Vagina (tissue), 2 donors: Measurements from ENCODE around the gene P3H2. TPM values are rescaled to one million over a fixed set of nuclear protein-coding genes. Genes with fewer than 3 reads are reported as not detected.

Experiments used
- DNase-seq, 2 donors: peaks; one replicate each; pipeline ENCODE4 v3.0.0-alpha.2; 2017; ENCODE audit errors: extremely low spot score in 2 of 2
- H3K27ac ChIP-seq: fragments of 200-600 bp; sonication (generic); one replicate; pipeline ENCODE4 v1.5.1; 2019
- H3K27me3 ChIP-seq: fragments of 200-600 bp; sonication (generic); one replicate; pipeline ENCODE4 v1.5.1; 2019
- H3K36me3 ChIP-seq, 2 donors: fragments of 200-600 bp; sonication (generic); one replicate each; pipeline ENCODE4 v1.5.1; 2017 to 2019
- H3K4me1 ChIP-seq: fragments of 200-600 bp; sonication (generic); one replicate; pipeline ENCODE4 v1.5.1; 2019
- H3K4me3 ChIP-seq, 2 donors: fragments of 200-600 bp; sonication (generic); 1 replicate in 1 of 2; 2 replicates in 1 of 2; pipeline ENCODE4 v1.5.1; 2016 to 2019
- H3K9me3 ChIP-seq: fragments of 200-600 bp; sonication (generic); one replicate; pipeline ENCODE4 v1.5.1; 2019
- CTCF ChIP-seq, 3 experiments: fragments of 450-650 bp in 2 of 3; fragments of 200-600 bp in 1 of 3; sonication (generic) in 1 of 3; IDR thresholded peaks; one replicate each; pipeline ENCODE4 v1.5.1; 2017 to 2019; ENCODE audit warnings: antibody characterized with exemption in 3 of 3, mild to moderate bottlenecking in 2 of 3, moderate library complexity in 2 of 3
- POLR2A ChIP-seq, 2 donors: fragments of 450-650 bp; IDR thresholded peaks; one replicate each; pipeline ENCODE4 v1.6.1; 2017; ENCODE audit warnings: antibody characterized with exemption in 2 of 2, mild to moderate bottlenecking in 2 of 2, moderate library complexity in 2 of 2
- POLR2AphosphoS5 ChIP-seq, 2 donors: sonication (generic); formaldehyde crosslinking; IDR thresholded peaks; one replicate each; pipeline ENCODE4 v1.9.0; 2017; ENCODE audit warnings: antibody characterized with exemption in 2 of 2, mild to moderate bottlenecking in 2 of 2, low read depth in 1 of 2; ENCODE audit not compliant: insufficient read depth in 1 of 2
- intact Hi-C: fragments of 100-400 bp; cut with DNase I; formaldehyde crosslinking; loops from one replicate; pipeline ENCODE4 v1.15.1; 2023
- total RNA-seq: library from RNA; depleted of rRNA; stranded (reverse); fragments of >200 nt; gene quantifications from one replicate; pipeline ENCODE4 v1.2.3, GENCODE V29; 2016

Gene P3H2
- total RNA-seq, 1 donor from 2014 or later: 41.7 TPM

- no peaks in the 10 kb centered on the region for H3K27me3 ChIP-seq
- H3K4me1 ChIP-seq: peaks cover 8% of the 10 kb centered on the region
- TF ChIP-seq CTCF (IDR thresholded peaks at IDR 0.05): no peak
- no peak for TF ChIP-seq POLR2A (IDR thresholded peaks at IDR 0.05)
- TF ChIP-seq POLR2AphosphoS5 (IDR thresholded peaks at IDR 0.05; ENCODE audit: insufficient read depth in 1 of 2, low read depth in 1 of 2): no peak
- no peaks in the 10 kb centered on the region for H3K9me3 ChIP-seq
- H3K36me3 ChIP-seq: no peaks in the 10 kb centered on the region
- intact Hi-C loops: no loop called here
- no peak overlapping the region for H3K27ac ChIP-seq
- DNase-seq: no peak
- H3K4me3 ChIP-seq: no peak overlapping the region
These were observed 60.4 kb downstream of the P3H2 start for GRCh38 chr3:190060192-190060775.

- TF ChIP-seq POLR2A (IDR thresholded peaks at IDR 0.05) (no peak), POLR2AphosphoS5 (IDR thresholded peaks at IDR 0.05; ENCODE audit: insufficient read depth in 1 of 2, low read depth in 1 of 2) (no peak), CTCF (IDR thresholded peaks at IDR 0.05) (no peak)
- no peak for DNase-seq
- Histone ChIP-seq H3K4me1 (peaks cover 8% of the 10 kb centered on the region), H3K9me3 (no peaks in the 10 kb centered on the region), H3K27me3 (no peaks in the 10 kb centered on the region), H3K27ac (peak overlapping the region; percentile 30), H3K4me3 (no peak overlapping the region), H3K36me3 (no peaks in the 10 kb centered on the region)
- intact Hi-C loops: loop anchor here (10.0 kb wide), 1 partner anchor 56 kb away; no protein-coding TSS in a partner anchor
These were observed 61.5 kb downstream of the P3H2 start for GRCh38 chr3:190059242-190059590.

- intact Hi-C loops: loop anchor here (10.0 kb wide), 1 partner anchor 56 kb away; no protein-coding TSS in a partner anchor
- H3K4me3 ChIP-seq: no peak overlapping the region
- H3K27me3 ChIP-seq: no peaks in the 10 kb centered on the region
These were observed 62.0 kb downstream of the P3H2 start for GRCh38 chr3:190058521-190059241.

GRCh38 chr3:190056742-190057141 is 64.0 kb downstream of the P3H2 start:
- intact Hi-C loops: loop anchor here (10.0 kb wide), 1 partner anchor 58 kb away; no protein-coding TSS in a partner anchor
- TF ChIP-seq POLR2AphosphoS5 (IDR thresholded peaks at IDR 0.05; ENCODE audit: insufficient read depth in 1 of 2, low read depth in 1 of 2) (no peak), POLR2A (IDR thresholded peaks at IDR 0.05) (no peak), CTCF (IDR thresholded peaks at IDR 0.05) (no peak)
- no peaks in the 10 kb centered on the region for H3K9me3 ChIP-seq
- H3K4me1 ChIP-seq: peaks cover 8% of the 10 kb centered on the region
- H3K4me3 ChIP-seq: no peak overlapping the region
- DNase-seq: no peak
- no peak overlapping the region for H3K27ac ChIP-seq
- H3K27me3 ChIP-seq: no peaks in the 10 kb centered on the region
- no peaks in the 10 kb centered on the region for H3K36me3 ChIP-seq

More at GRCh38 chr3:190058521-190059241, 62.0 kb downstream of the P3H2 start:
- TF ChIP-seq POLR2AphosphoS5 (IDR thresholded peaks at IDR 0.05; ENCODE audit: insufficient read depth in 1 of 2, low read depth in 1 of 2) (no peak), CTCF (IDR thresholded peaks at IDR 0.05) (no peak)
- no peaks in the 10 kb centered on the region for H3K9me3 ChIP-seq
- no peak for DNase-seq
- peaks cover 8% of the 10 kb centered on the region for H3K4me1 ChIP-seq
- H3K27ac ChIP-seq: peak overlapping the region; percentile 30
- no peaks in the 10 kb centered on the region for H3K36me3 ChIP-seq

GRCh38 chr3:190055773-190056172 is 64.9 kb downstream of the P3H2 start:
- Histone ChIP-seq H3K4me1 (peaks cover 8% of the 10 kb centered on the region), H3K9me3 (no peaks in the 10 kb centered on the region), H3K36me3 (no peaks in the 10 kb centered on the region), H3K27me3 (no peaks in the 10 kb centered on the region), H3K4me3 (no peak overlapping the region), H3K27ac (no peak overlapping the region)
- intact Hi-C loops: loop anchor here (10.0 kb wide), 1 partner anchor 59 kb away; no protein-coding TSS in a partner anchor
- TF ChIP-seq POLR2AphosphoS5 (IDR thresholded peaks at IDR 0.05; ENCODE audit: insufficient read depth in 1 of 2, low read depth in 1 of 2): no peak
- TF ChIP-seq CTCF (IDR thresholded peaks at IDR 0.05): no peak
- TF ChIP-seq POLR2A (IDR thresholded peaks at IDR 0.05): no peak
- DNase-seq: no peak
